CD4-positive, alpha-beta T cell (primary cell): Measurements from ENCODE around the gene ALDH1A1. TPM values are rescaled to one million over a fixed set of nuclear protein-coding genes. Genes with fewer than 3 reads are reported as not detected.

Source experiments
- ATAC-seq: fragments of 200-7000 bp; cut with Tn5 transposase; one replicate; pipeline ENCODE4 v1.10.0; 2022; ENCODE audit warnings: mild to moderate bottlenecking; ENCODE audit not compliant: poor library complexity
- CTCF ChIA-PET: fragments of 350-600 bp; sonication (Branson Sonifier 250); formaldehyde crosslinking; loops from one replicate; lab custom pipeline; 2021; ENCODE audit warnings: antibody characterized with exemption, inconsistent platforms; lab: Charles Lee
- POLR2A ChIA-PET: fragments of 350-600 bp; sonication (Branson Sonifier 250); formaldehyde crosslinking; loops from one replicate; lab custom pipeline; 2021; ENCODE audit warnings: antibody characterized with exemption, inconsistent platforms; lab: Charles Lee
- DNase-seq, 14 experiments: peaks; one replicate each; pipeline ENCODE4 v3.0.0-alpha.2; 2013 to 2020; ENCODE audit warnings: mixed read lengths in 2 of 14
- H3K27ac ChIP-seq, 2 donors: one replicate each; pipeline versions ENCODE4 v1.5.1 to v1.7.0; 2013; ENCODE audit warnings: low read length in 2 of 2, low read depth in 1 of 2, mild to moderate bottlenecking in 1 of 2
- H3K27me3 ChIP-seq, 2 experiments: 1 replicate in 1 of 2; 2 replicates in 1 of 2; pipeline versions ENCODE4 v1.6.1 to v1.7.0; 2013; ENCODE audit warnings: low read length in 2 of 2, control low read depth in 1 of 2, mild to moderate bottlenecking in 1 of 2, moderate library complexity in 1 of 2; ENCODE audit not compliant: insufficient read depth in 2 of 2, control insufficient read depth in 1 of 2
- H3K36me3 ChIP-seq: one replicate; pipeline ENCODE4 v1.6.1; 2013; ENCODE audit warnings: low read length, control low read depth; ENCODE audit not compliant: insufficient read depth
- H3K4me1 ChIP-seq: one replicate; pipeline ENCODE4 v1.6.1; 2013; ENCODE audit warnings: low read length, control low read depth; ENCODE audit not compliant: insufficient read depth
- H3K4me3 ChIP-seq: one replicate; pipeline ENCODE4 v1.5.1; 2013; ENCODE audit warnings: mild to moderate bottlenecking, low read length, moderate library complexity
- H3K9me3 ChIP-seq, 2 experiments: 1 replicate in 1 of 2; 2 replicates in 1 of 2; pipeline versions ENCODE4 v1.6.1 to v1.7.0; 2013; ENCODE audit warnings: low read length in 2 of 2, mild to moderate bottlenecking in 2 of 2, control low read depth in 1 of 2, moderate library complexity in 1 of 2; ENCODE audit not compliant: control insufficient read depth in 1 of 2, insufficient read depth in 1 of 2
- H3K27ac Mint-ChIP-seq: one replicate; pipeline ENCODE4 v1.8.0; 2020; ENCODE audit warnings: mixed read lengths
- H3K27me3 Mint-ChIP-seq: one replicate; pipeline ENCODE4 v1.8.0; 2021; ENCODE audit warnings: mixed read lengths
- H3K36me3 Mint-ChIP-seq: one replicate; pipeline ENCODE4 v1.8.0; 2021; ENCODE audit warnings: low read depth, mixed read lengths
- H3K4me1 Mint-ChIP-seq: one replicate; pipeline ENCODE4 v1.8.0; 2021; ENCODE audit warnings: low read depth, mixed read lengths
- H3K4me3 Mint-ChIP-seq: one replicate; pipeline ENCODE4 v1.8.0; 2020; ENCODE audit warnings: mild to moderate bottlenecking, mixed read lengths
- H3K9me3 Mint-ChIP-seq: one replicate; pipeline ENCODE4 v1.8.0; 2020; ENCODE audit warnings: mixed read lengths
- intact Hi-C, 2 experiments: fragments of 100-400 bp; cut with DNase I in 1 of 2; cut with micrococcal nuclease in 1 of 2; formaldehyde crosslinking; loops; one replicate each; pipeline versions ENCODE4 v1.15.1 to v1.9.0; 2023 to 2025; cut with DNase I, micrococcal nuclease
- total RNA-seq, 174 experiments: library from RNA in 2 of 174; stranded (reverse) in 2 of 174; gene quantifications; one replicate each; pipeline ENCODE4 v1.2.3 and lab custom pipeline; 2021 to 2026
- TF ChIP-seq, protein P1 (sequence below): fragments of 200-600 bp; IDR thresholded peaks from one replicate; pipeline ENCODE4 v1.8.0; 2022; ENCODE audit warnings: antibody characterized with exemption, mild to moderate bottlenecking

ALDH1A1 gene
- total RNA-seq, 2 experiments from 2014 or later: 0.39 TPM; not detected in 1

- H3K4me1 Mint-ChIP-seq: no peaks in the 10 kb centered on the region
- Histone ChIP-seq H3K27me3 (no peaks in the 10 kb centered on the region), H3K27ac (no peak overlapping the region), H3K9me3 (no peaks in the 10 kb centered on the region), H3K36me3 (no peaks in the 10 kb centered on the region), H3K4me1 (no peaks in the 10 kb centered on the region), H3K4me3 (no peak overlapping the region)
- no peak overlapping the region for H3K27ac Mint-ChIP-seq
- no peak overlapping the region for H3K4me3 Mint-ChIP-seq
- no peak for ATAC-seq
- TF ChIP-seq, protein P1, sequence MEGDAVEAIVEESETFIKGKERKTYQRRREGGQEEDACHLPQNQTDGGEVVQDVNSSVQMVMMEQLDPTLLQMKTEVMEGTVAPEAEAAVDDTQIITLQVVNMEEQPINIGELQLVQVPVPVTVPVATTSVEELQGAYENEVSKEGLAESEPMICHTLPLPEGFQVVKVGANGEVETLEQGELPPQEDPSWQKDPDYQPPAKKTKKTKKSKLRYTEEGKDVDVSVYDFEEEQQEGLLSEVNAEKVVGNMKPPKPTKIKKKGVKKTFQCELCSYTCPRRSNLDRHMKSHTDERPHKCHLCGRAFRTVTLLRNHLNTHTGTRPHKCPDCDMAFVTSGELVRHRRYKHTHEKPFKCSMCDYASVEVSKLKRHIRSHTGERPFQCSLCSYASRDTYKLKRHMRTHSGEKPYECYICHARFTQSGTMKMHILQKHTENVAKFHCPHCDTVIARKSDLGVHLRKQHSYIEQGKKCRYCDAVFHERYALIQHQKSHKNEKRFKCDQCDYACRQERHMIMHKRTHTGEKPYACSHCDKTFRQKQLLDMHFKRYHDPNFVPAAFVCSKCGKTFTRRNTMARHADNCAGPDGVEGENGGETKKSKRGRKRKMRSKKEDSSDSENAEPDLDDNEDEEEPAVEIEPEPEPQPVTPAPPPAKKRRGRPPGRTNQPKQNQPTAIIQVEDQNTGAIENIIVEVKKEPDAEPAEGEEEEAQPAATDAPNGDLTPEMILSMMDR: no peak
- ChIA-PET CTCF (no interaction called here), POLR2A (no interaction called here)
- H3K9me3 Mint-ChIP-seq: no peaks in the 10 kb centered on the region
- H3K27me3 Mint-ChIP-seq: no peaks in the 10 kb centered on the region
- DNase-seq: no peak
- intact Hi-C loops: no loop called here
- H3K36me3 Mint-ChIP-seq: no peaks in the 10 kb centered on the region
Measured at GRCh38 chr9:72903103-72903502, 49.8 kb downstream of the ALDH1A1 start.

GRCh38 chr9:72902268-72902667 lies 50.6 kb downstream of the ALDH1A1 start:
- POLR2A ChIA-PET: no interaction called here
- H3K9me3 Mint-ChIP-seq: no peaks in the 10 kb centered on the region

GRCh38 chr9:72899734-72900477 lies 52.9 kb downstream of the ALDH1A1 start:
- H3K9me3 ChIP-seq: no peaks in the 10 kb centered on the region
- Mint-ChIP-seq H3K27ac (no peak overlapping the region), H3K27me3 (peaks cover 5% of the 10 kb centered on the region), H3K4me1 (no peaks in the 10 kb centered on the region), H3K36me3 (no peaks in the 10 kb centered on the region), H3K9me3 (no peaks in the 10 kb centered on the region), H3K4me3 (no peak overlapping the region)
- CTCF ChIA-PET: no interaction called here
- TF ChIP-seq, protein P1: no peak
- intact Hi-C loops: no loop called here
- H3K27ac ChIP-seq: no peak overlapping the region
- H3K27me3 ChIP-seq: no peaks in the 10 kb centered on the region
- no peak overlapping the region for H3K4me3 ChIP-seq
- ATAC-seq: no peak
- POLR2A ChIA-PET: no interaction called here
- DNase-seq: no peak
- H3K4me1 ChIP-seq: no peaks in the 10 kb centered on the region
- H3K36me3 ChIP-seq: no peaks in the 10 kb centered on the region

More at GRCh38 chr9:72902268-72902667, 50.6 kb downstream of the ALDH1A1 start:
- Histone ChIP-seq H3K9me3 (no peaks in the 10 kb centered on the region), H3K36me3 (no peaks in the 10 kb centered on the region), H3K4me3 (no peak overlapping the region), H3K27me3 (no peaks in the 10 kb centered on the region), H3K4me1 (no peaks in the 10 kb centered on the region), H3K27ac (no peak overlapping the region)
- ATAC-seq (no peak), DNase-seq (no peak)
- Mint-ChIP-seq H3K4me3 (no peak overlapping the region), H3K4me1 (no peaks in the 10 kb centered on the region), H3K27me3 (peaks cover 4% of the 10 kb centered on the region), H3K27ac (no peak overlapping the region), H3K36me3 (no peaks in the 10 kb centered on the region)
- CTCF ChIA-PET: no interaction called here
- intact Hi-C loops: no loop called here
- TF ChIP-seq, protein P1: no peak
